LoVo (cell line): ENCODE measurements around the gene MANEA.
"Not testable (repeated sequence)": the region's sequence is repeated elsewhere in the genome, so short reads cannot be mapped to it uniquely, and the experiment has no call there.

Experiments
- DNase-seq: peaks from one replicate; pipeline ENCODE4 v3.0.0-alpha.2; 2016; ENCODE audit warnings: low spot score

Gene MANEA, protein sequence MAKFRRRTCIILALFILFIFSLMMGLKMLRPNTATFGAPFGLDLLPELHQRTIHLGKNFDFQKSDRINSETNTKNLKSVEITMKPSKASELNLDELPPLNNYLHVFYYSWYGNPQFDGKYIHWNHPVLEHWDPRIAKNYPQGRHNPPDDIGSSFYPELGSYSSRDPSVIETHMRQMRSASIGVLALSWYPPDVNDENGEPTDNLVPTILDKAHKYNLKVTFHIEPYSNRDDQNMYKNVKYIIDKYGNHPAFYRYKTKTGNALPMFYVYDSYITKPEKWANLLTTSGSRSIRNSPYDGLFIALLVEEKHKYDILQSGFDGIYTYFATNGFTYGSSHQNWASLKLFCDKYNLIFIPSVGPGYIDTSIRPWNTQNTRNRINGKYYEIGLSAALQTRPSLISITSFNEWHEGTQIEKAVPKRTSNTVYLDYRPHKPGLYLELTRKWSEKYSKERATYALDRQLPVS

DNA sequence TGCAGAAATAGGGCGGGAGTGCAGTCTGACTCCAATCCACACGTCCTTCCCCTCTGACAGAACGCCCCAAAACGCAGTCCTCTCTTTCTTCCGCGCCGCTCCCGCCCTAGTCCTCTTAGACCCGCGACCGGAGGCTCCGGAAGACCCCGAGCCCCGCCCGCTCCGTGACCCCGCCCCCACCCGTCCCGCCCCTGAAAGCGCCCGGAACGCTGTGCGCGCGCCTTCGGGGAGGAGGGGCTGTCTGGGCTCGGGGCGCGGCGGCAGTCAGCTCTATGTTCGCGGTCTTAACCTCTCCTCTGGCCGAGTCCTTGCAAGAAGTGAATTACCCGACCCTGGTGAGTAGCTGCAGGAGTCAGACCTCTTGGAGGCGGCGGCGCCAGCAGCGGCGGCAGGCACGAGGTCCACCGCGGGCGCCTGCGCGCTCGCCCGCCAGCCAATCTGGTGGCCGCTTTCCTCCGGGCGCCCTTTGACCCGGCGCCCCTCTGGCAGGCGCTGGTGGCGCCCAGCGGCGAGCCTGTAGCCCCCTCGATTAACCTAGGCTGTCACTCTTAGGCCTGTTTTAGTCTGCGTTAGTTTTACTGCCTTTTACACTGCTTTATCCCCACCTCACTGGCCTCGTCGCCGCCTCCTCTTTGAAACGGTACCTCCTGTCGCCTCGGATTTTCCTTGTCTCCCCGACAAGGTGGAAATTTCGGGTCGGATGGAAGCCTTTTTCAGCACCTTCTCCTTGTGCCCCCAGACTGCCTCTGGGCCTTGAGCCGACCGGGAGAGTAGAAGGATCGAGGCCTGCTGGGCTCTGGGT lies at the start of gene MANEA:
Gene MANEA (plus strand): TSS at position 232 of the 802 bp plus-strand sequence. CDS start 8,905 bp downstream, outside the sequence.
- peak; percentile 76 for DNase-seq

DNA sequence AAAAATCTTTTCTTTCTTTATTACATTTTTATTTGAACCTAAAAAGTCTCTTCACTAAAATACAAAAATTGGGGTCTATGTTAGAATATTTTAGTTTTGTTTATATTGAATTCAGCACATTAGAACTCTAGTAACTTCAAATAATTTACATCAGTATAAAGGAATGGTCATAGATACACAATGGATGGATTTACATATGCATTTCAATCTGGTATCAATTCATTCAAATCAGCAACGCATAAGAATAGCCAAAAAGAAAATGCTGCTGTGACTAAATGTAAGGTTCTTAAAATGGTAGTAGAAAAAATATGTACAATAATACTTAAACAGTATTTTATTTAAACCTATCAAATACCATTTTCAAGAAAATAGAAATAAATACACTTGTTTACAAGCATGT lies 47.6 kb upstream of the MANEA start:
- DNase-seq = no peak

DNA sequence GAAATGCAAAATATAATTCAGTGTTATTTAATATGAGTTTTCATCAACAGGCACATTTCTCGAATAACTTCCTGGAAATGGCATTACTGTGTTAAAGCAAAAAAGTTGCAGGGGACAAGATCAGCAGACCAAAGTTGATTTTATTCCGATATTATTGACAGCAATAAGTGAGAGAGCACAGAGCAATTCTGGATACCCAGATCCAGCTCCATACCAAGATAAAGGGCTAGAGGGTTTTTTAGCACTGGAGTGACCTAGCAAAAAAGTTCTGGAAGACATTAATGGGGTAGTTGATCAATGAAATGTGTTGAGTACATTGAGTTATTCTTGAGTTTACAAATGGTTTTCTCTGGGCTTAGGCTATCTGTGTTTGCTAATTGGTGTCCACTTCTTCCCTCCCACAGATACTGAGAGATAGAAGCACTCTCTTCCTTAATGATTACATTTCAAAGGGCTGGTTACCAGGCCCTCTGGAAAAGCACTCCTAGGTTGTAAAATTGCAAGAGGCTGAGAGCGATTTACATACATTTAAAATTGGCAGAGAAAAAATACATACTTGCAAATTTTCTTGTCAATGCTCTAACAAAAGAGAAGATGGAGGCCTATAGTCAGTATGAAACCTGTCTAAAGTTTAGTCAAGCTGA lies 47.0 kb upstream of the MANEA start:
- no peak for DNase-seq

DNA sequence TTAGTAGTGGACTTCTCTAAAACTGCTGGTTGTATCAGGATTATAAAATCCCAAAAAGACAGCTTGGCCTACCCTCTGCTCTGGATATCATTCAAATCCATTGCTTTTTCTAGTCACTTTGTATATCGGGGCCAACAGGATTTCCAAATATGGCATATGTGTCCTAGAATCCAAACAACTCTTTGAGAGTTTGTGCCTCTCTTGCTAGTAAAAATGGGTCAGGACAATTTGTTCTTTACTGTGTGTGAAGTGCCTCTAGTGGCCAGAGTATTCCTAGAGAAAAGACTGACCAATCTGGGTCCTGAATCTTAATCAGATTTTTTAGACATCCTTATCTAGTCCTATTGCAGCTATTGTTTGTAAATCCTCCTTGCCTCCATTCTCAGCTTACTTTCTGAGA lies 33.5 kb upstream of the MANEA start:
- DNase-seq = no peak

DNA sequence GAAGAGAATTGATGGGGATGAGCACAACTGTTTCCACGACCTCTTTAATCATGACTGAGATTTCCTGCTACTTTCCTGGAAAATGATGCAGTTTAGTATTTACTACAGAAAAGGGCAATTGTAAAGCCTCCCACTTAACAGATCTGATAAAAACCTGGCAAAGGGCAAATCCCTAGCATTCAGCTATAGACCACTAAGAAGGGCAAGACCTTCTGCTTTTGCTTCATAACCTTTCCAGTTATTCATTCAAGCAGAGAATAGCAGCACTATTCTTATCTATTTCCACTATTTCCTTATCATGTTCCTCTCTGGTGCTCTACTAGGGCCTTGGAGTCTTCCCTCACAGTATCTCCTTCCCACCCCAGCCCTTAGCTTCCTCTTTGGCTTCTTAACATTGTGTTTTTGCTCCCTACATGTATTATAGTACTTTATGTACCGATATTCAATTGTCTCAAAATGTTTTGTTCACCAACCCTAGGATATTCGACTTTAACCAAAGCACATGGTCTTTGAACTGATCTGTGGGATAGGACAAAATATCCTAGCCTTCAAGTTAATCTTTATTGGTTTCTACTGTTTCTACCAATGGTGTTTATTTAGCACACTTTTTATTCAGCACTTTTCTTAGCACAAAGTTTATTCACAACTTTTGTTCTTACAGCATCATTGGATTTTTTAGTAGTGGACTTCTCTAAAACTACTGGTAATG lies 32.7 kb upstream of the MANEA start:
- DNase-seq = no peak

DNA sequence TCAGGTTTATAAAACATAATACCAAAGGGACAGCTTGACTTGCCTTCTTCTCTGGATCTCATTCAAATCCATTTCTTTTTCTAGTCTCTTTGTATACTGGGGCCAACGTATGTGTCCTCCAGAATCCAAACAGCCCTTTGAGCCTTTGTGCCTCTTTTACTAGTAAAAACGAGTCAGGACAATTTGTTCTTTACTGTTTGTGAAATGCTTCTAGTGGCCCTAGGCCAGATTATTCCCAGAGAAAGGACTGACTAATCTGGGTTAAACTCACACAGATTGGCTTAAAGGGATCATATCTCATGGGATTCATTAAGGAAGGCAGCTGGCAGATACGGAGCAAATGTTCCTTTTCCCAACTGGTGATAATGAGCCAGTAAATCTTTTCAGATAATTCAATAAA lies 32.1 kb upstream of the MANEA start:
- no peak for DNase-seq

DNA sequence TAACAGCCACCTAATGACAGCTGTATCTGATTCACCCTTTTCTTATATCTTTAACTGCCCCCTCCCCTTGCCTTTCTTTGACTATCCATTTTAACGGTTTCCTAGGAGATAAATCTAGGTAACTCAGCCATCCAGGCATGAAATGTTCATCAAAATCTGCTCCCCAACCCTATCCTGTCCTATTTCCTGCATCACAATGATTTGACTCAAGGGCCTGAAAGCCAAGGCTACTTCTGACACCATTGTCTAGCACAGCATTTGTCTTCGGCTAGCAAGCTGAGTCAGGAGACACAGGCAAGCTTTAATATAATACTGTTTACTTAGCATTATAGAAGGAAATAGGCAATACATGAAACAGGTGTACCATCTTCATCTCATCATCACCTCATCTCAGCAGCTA lies 31.6 kb upstream of the MANEA start:
- DNase-seq = no peak

DNA sequence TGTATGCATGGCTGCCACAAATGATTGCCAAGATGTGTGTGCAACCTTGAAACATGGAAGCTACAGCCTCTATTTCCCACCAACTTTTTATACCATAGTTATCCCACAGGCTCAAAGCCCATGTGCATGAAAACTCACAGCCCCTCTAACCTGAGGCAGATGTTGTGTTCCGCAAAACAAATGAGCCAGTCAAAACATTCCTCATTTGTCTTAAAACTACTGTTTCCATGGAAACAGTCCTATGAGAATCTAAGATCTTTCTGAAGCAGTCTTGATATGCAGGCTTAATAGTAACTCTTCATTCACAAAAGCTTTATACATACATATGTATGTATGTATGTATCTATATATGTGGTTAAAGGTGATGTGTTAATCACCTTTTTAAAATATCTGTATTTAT lies 31.2 kb upstream of the MANEA start:
- no peak for DNase-seq

DNA sequence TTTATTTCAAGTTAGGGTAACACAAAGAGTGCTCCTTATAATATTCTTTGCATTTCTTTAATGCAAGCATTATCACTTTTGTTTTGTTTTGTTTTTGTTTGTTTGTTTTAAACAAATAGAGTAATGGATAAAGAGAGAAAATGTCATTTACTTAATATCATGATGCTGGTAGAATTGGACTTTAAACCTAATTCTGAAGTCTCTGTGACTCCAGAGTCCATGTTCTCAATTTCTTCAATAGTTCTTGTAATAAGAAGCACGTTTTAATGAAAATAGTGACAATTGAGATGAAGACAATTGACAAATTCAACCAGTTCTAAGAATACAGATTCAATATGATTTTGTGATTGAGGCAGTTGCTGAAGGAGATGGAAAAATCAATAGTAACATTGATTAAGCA lies 30.3 kb upstream of the MANEA start:
- DNase-seq = no peak

DNA sequence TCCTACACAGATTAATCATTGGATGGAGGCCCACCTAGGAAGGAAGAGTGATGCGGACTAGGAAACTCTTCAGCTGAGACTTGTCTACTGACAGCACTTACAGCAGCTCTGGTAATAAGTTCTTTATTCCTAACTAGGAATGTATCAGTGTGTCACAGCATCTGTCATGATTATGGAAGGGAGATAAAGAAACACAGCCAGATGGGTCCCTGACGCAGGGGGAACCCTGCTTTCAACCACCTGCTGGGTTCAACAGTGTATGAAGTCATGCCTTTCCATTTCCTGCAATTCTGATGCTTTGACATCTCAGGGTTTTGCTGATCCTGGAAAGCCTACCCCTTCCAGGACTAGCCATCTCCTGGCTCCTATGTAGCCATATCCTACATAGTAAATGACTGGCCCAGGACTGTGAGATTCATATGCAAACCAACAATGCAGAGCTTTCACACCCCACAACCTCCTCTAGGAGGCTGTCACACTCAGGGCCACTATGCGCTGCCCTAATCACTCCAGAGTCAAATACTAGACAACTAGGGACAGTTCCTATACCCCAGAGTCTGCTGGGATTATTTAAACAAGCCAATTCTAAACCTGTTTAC lies 29.0 kb upstream of the MANEA start:
- DNase-seq = no peak

DNA sequence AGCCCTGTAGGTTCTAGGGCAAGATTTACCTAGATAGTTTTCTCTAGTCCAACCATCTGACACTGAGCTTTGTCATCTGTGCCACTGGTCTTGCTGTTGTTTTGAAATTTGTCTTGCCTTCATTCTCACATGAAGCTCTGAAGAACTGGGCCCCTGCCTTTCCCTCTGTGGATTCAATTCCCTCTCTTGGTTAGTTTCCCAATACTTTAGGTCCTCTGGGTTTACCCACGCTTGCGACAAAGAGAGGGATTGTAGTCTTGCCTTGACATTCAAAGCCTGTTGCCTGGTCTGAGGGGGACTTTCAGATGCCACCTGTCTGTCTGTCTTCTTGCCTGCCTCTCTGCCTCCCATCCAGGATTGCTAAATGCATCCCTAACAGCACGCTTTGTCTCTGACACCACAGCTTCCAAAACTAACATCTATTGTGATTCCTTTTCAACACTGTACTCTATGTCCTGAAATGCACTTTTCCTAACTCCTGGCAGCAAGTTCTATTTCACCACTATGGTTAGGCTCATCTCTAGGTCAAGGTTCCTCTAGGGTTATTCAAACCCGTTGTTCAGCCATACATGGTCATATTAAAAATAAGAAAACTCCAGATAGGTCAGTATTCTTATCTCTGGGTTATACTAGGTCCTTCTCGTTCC lies 25.5 kb upstream of the MANEA start:
- DNase-seq = no peak

DNA sequence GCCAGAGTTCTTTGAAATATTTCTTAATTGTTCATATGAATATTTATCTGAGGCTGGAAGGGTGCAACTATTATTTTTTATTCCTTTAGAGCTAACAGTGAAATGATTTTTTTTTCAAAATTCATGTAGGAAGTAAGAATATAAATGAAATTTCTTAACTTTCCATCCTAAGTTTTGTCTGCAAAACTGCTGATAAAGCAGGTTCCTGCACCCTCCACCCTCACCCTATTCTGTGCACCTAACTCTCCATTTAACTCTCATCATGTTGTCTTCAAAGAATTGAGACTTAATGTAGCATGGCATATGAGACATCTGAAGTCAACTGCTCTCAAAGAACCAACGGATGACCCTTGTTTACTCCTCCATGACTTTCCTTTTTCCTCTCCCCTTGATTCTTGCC lies 23.5 kb upstream of the MANEA start:
- DNase-seq = no peak

DNA sequence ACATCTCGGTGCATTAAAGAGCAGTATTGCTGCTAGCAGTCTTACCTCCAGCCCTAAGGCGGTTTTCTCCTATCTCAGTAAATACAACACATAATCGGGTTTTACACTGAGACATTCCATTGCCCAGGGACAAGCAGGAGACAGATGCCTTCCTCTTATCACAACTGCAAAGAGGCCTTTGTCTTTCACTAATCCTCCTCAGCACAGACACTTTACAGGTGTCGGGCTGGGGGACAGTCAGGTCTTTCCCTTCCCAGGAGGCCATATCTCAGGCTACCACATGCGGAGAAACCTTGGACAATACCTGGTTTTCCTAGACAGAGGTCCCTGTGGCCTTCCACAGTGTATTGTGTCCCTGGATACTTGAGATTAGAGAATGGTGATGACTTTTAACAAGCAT lies 16.4 kb upstream of the MANEA start:
- DNase-seq = not testable (repeated sequence)

DNA sequence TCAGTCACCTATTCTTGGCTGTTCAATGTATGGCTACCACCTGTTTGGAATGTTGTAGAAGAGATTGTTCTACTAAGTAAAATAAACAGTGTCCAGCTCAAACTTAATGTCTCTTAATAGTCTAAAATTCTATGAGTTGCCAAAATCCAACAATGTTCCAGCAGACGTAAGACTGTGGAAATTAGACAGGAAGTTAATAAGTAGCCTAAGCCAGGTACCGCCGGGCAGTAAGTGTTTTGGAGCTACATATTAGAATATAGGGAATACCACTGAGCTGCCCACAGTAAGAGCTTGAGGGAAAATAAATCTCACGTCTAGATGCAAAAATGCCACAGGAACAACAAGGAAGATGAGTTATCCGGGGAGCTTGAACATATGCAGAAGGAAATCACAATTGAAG lies 7.8 kb upstream of the MANEA start:
- DNase-seq = no peak

DNA sequence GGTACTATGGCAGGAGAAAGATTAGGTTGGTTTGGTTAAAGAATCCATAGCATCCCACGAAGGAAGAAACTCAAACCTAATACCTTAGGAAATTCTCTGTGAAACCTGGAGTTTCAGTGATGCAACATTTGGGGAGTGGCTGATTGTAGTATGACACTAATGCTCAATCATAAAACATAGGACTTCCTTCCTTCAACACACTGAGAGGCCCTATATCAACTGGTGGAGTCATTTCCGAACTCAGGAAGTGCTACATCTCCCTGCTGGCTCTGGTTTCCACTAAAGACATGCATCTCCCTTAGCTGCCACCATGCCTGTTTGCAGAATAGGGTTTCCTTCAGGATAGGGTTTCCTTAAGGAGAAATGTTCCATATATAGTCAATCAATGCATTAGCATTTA lies 5.2 kb upstream of the MANEA start:
- DNase-seq = no peak

DNA sequence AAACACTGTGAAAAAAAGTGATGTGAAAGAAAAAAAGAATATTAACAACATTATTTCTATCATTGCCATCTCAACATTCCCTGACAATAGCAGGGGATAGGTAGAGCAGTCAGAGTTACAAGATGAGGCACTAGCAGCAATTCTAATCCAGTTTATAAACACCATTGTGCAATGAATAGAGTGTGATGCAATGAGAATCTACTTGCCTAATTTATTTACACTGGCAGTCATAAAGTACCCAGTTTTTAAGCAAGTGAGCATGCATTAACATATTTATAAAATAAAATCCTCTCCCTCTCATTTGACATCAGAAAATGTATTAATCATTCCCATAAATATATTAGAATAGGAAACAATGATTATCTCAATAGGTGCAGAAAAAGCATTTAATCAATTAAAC lies 2.5 kb upstream of the MANEA start:
- DNase-seq = no peak

DNA sequence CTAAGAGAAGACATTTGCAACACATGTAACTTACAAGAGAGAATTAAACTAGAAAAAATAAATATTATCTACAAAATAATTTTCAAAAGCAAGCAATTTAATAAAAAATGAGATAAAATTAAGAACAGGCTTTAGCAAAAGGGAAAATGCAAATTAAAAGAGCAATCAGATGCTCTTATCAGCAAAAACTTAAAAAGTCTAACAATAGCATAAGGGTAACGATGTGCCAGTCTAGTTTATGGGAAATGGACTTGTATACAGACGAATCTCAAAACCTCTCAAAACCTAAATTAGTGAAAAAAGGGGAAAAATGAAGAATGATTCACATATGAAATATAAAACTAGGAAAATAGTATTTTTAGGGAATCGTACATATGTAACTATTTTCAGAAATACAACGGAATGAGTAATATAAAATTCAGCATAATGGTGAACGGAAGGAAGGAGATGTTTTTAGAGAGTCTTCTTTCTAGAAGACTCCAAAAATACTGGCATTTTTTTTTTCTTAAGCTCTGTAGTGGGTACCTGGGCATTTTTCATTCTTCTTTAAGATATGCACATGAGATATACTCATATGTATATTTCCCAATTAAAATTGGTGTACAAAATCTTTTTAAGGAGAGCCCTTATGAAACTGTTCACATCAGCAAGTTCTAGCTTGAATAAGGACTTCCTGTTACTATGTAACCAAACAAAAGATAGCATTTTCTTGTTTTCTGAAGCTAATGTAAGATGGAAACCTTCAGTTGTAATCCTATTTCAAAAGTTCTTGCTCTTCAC lies 927 bp upstream of the MANEA start:
- DNase-seq = peak; percentile 8

DNA sequence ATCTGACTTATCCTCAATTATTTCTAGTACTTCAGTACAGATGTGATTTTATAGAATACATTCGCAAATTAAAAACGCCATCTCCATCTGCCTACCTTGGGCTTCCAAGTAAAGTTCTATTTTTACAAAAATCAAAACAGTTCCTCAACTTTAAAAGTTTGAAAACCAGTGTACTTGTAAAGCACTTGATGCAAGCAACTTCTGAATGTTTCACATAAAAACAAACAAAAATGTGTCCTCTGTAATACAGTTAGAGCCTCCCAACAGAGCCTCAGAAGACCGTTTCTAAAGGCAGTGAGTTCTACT lies 384 bp upstream of the MANEA start:
- no peak for DNase-seq

DNA sequence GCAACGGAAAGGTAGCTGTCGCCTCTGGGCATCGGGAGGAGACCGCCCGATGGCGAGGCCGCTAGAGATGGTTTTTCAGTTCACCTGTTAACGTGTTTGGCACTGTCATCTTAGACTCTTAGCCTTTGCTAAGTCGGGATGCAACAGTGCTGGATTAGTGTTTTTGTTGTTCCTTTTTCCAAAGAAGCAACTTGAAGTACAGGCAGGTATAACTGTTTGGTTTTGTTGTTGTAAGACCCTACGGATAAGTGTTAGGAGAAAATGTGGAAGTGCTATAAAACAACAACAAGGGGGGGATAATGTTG lies 723 bp downstream of the MANEA start:
- DNase-seq = peak; percentile 23

DNA sequence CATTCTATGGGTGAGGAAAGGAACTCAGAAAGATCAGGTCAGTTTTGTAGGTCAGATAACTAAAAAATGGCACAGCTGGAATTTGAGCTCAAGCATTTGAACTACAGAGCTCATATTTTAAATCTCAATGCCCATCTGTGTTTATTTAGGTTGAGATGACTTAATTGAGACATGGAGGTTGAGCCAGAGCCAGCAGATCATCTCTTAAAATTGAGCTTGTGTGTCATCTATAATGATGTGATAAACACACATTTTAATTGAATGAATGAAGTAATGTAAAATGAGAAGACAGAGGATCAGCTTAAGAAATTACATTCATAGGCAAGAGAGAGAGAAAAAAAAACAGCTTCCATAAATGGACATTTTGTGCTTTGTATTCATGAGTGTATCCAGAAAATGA lies 3.7 kb downstream of the MANEA start:
- no peak for DNase-seq

DNA sequence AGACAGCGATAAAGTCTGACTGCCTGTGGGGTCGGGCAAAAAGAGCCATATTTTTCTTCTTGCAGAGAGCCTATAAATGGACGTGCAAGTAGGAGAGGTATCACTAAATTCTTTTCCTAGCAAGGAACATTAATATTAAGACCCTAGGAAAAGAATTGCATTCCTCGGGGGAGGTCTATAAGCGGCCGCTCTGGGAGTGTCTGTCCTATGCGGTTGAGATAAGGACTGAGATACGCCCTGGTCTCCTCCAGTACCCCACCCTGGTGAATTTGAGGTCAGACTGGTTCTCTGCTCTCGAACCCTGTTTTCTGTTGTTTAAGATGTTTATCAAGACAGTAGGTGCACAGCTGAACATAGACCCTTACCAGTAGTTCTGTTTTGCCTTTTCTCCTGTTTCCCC lies 6.9 kb downstream of the MANEA start:
- DNase-seq = not testable (repeated sequence)
